Measurements from ENCODE around the gene MDN1.

DNA sequence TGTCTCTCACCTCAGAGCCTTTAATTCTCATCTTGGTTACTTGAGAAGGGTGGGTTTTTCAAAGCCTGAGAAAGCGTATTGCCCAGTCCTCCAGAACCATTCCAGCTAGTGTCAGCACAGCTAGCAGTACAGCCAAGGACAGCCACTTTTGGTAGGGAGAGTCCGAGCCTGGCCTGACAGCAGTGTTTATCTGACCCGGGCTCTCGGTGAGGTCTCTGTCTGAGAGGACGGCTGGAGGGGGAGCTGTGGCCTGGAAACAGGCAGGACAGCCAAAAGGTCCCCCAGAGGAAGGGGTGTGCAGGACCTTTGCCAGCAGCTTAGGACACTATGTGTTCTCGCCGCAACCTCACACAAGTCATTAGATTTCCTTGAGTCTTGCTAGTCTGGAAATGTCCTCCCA lies 219.9 kb downstream of the MDN1 start:
- TF ChIP-seq, protein P1, sequence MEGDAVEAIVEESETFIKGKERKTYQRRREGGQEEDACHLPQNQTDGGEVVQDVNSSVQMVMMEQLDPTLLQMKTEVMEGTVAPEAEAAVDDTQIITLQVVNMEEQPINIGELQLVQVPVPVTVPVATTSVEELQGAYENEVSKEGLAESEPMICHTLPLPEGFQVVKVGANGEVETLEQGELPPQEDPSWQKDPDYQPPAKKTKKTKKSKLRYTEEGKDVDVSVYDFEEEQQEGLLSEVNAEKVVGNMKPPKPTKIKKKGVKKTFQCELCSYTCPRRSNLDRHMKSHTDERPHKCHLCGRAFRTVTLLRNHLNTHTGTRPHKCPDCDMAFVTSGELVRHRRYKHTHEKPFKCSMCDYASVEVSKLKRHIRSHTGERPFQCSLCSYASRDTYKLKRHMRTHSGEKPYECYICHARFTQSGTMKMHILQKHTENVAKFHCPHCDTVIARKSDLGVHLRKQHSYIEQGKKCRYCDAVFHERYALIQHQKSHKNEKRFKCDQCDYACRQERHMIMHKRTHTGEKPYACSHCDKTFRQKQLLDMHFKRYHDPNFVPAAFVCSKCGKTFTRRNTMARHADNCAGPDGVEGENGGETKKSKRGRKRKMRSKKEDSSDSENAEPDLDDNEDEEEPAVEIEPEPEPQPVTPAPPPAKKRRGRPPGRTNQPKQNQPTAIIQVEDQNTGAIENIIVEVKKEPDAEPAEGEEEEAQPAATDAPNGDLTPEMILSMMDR (conservative IDR thresholded peaks at IDR 0.05; ENCODE audit: low read depth, low read length): no peak
- TF ChIP-seq EZH2 (IDR thresholded peaks at IDR 0.05; ENCODE audit: low read length, unreplicated experiment): no peak
